ENCODE results near the gene DLG1. TPM values are rescaled to one million over a fixed set of nuclear protein-coding genes. Genes with fewer than 3 reads are reported as not detected.

Gene DLG1
- total RNA-seq, 1 donor from 2014 or later = 123 TPM

GRCh38 chr3:197014024-197014423 is 284.4 kb downstream of the DLG1 start:
- DNase-seq = no peak

GRCh38 chr3:197012540-197012883 is 285.9 kb downstream of the DLG1 start:
- no peak for DNase-seq

DNA sequence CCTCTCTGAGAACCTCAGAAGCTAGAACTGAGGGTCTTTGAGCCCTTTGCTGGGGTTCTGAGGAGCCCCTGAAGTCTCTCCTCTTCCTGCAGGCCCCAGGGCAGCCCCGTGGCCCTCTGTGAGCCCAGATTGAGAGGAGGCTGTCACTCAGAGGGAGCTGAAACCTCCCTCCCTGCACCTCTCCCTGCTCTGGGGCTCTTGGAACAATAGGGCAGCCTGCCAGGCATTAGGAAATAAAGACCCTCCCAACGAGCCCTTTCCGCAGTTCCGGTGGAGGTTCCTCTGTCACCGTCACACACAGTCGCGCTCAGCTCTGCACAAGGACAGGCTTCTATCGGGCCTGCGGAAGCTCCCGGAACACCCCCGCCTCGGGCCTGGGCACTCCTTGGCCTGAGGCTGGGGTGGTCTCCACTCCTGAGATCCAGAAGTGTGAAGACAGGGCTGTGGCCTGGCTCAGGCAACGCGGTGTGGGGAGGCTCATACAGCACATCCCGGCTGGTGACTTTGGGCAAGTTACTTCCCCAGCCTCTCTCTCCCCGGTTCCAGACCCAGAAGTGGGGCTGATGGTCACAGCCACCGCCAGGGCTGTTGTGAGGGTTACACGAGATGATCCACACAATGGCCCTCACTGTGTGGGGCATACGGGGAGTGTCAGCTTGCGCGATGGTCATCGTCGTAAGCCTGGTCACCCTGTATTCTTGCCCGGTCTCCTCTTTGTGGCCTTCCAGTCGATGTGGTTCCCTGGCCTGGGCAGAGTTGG is 286.5 kb downstream of the DLG1 start:
- no peak for DNase-seq

DNA sequence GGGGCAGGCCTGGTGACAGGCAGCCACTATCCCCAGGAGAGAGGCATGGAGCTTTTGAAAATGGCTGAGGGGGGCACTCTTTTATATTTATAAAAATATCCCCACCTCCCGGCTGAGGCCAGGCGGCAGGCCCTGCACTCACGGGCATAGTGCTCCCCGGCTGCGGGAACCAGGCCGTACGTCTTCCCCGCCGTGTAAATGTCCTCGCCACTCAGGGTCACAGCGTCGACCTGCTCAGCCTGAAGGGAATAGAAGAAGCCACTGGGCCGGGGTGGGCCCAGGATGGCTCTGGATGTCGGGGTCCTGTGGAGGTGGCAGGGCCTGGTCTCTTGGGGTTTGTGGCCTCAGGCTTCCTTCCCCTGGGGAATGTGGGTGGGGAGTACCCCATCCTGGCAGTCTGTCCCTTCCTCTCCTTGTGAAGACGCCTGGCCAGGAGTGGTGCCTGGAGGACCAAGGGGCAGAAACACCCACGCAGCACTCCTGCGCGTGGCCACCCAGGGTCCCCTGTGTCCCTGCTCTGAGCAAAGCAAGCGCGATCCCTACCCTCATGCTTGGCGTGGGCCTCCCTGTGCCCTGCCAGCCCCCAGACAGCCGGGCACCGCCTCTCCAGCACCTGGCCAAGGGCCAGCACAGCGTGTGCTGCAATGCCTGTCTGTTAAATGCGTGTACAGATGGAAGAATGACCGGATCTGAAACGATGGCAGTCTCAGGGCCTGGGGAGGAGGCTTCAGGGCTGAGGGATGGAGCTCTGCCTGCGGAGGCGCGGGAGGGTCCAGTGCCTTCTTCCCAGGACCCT is 287.7 kb downstream of the DLG1 start:
- DNase-seq = peak; percentile 68

DNA sequence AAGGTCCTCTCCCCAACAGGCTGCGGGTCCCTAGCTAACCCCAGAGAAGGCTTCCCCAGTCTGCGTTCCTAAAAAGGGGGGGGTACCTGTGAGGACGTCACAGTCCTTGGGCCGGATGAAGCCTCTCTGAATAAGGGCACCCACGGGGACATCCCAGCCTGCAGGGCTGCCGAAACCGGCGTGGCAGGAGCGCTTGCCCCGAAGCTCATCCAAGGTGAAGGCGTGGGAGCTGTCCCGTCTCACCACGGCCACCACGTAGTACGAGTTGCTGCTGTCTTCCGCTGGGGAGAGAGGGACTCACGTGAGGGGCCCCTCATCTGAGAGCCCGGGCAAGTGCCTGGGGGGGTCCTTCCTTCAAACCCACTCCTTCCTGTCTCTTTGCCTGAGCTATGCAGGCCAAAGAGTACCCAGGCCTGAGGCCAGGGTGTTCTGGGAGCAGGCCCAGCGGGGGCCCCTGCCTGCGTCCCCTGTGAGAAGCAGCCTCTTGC is 288.8 kb downstream of the DLG1 start:
- no peak for DNase-seq

DNA sequence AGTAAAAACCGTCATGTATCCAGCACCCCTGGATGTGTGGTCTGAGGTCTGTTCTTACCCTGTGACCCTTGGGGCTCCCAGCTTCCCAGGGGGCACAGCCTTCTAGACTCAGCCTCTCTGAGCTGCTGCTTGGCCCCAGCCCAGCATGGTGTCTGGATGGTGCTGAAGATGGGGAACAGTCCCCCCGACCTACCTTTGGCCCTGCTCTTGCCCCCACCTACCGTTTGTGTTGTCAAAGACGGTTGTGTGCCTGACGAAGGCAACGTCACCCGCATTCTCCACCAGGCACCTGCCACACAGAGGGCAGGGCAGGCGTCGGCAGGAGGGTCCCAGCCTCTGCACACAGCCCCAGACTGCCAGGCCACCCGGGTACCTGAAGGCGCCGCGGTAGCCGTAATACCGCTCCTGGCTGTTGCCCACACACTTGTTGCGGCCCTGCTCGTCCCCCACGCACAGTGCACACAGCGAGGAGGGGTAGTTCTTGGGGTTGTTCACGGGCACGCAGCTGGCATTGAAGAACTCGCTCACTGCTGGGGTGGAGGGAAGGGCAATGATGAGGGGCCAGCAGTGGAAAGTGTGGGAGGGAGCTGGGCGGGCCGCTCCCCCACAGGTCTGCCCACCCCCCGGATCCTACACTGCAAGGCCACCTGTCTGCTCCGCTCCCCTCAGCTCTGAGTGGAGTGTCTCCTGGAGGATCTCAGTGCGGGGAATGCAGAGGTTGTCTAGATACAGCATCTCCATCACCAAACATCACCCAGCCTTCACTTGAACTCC is 289.8 kb downstream of the DLG1 start:
- no peak for DNase-seq

DNA sequence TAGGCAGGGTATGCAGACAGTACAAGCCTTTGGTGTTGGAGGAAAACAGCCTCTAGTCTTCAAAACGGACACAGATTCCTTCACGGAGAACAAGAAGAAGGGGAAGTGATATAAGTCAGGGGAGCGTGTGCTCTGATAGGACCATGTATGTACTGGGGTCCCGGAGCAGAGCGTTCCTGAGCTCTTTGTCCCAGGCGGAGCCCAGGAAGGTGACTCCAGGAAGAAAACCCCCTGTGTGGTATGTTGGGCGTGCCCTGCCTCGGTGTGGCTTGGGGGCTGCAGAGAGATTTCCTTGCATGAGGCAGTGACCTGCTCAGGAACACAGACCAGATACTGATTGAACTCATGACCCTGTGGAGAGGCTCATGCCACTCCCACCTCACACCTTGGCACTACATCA is 290.5 kb downstream of the DLG1 start:
- no peak for DNase-seq

GRCh38 chr3:197007296-197007940 is 291.0 kb downstream of the DLG1 start:
- DNase-seq = no peak

DNA sequence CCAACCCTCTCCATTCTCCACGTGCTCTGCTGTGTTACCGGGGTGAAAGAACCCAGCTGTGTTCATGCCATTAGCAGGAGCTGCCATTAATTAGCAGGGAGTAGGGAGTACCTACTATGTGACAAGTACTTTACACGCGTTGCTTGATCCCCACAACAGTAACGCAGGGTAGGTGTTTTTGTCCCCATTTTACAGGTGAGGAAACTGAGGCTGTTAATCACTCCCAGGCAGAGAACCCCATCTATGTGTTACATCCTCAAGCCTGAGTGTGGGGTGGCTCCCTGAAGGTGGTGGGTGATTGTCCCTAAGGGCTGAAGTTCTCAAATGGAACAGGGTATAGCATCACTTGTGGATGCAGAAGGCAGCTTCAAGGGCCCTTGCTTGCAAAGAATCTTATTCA is 291.6 kb downstream of the DLG1 start:
- DNase-seq = no peak

DNA sequence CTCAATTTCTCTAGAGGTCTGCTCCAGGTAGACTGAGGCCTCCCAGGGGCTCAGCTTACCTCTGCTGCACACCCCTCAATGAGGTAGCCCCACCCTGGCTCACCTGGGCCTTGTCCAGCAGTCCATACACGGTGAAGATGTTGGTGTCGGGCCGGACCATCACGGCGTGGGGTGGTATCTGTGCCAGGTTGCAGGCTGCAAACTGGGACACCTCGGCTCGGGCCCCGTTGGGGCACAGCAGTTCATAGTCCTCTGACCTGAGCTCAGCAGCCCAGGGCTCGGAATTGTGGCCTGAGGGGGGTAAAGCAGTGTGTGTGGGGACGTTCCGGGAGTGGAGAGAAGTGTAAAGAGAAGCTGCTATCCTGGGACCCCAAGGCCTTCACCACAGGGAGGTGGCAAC is 292.0 kb downstream of the DLG1 start:
- no peak for DNase-seq

DNA sequence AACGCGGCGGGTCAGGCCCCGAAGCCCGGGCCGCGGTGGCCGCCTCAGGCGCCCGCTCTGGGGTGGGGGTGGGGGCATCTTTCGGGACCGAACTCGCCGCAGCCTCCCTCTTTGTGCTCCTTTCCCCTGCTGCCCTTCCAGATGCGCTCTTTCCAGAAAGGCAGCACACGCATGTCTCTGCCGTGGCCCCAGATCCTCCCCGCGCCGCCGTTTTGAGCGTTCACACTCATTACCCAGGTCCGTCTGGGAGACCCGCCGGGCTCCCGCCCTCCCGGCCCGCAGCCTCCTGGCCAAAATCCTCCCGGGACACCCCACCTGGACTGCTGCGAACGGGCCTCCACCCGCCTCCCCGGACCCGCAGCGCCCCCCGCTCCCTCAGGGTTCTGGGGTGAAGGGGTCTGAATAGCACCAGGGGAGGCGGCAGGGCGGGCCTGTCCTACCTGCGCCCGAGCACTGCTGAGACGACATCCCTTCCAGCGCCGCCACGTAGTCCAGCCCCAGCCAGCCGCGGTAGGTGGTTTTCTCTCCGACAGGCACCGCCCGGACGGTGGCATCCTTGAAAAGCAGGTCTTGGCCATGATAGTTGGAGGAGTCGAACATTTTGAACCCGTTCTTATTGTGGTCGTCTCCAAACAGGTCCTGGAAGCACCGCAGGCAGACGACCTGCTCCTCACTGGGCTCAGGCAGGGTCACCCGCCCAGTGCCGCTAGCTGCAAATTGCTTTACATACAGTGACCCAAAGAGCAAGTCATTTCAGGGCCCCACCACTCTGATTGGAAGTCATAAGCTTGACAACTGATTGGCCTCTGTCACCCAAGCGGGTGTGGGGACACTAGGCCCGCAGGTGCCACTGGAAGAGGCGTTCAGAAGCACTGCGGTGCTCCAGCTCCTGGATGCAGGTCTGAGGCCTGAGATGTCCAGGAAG is 294.7 kb downstream of the DLG1 start:
- DNase-seq = peak; percentile 44

- DNase-seq = peak; percentile 79
Measured at GRCh38 chr3:197002701-197003454, 295.5 kb downstream of the DLG1 start.

GRCh38 chr3:197001972-197002700 is 296.3 kb downstream of the DLG1 start:
- DNase-seq = peak; percentile 48

DNA sequence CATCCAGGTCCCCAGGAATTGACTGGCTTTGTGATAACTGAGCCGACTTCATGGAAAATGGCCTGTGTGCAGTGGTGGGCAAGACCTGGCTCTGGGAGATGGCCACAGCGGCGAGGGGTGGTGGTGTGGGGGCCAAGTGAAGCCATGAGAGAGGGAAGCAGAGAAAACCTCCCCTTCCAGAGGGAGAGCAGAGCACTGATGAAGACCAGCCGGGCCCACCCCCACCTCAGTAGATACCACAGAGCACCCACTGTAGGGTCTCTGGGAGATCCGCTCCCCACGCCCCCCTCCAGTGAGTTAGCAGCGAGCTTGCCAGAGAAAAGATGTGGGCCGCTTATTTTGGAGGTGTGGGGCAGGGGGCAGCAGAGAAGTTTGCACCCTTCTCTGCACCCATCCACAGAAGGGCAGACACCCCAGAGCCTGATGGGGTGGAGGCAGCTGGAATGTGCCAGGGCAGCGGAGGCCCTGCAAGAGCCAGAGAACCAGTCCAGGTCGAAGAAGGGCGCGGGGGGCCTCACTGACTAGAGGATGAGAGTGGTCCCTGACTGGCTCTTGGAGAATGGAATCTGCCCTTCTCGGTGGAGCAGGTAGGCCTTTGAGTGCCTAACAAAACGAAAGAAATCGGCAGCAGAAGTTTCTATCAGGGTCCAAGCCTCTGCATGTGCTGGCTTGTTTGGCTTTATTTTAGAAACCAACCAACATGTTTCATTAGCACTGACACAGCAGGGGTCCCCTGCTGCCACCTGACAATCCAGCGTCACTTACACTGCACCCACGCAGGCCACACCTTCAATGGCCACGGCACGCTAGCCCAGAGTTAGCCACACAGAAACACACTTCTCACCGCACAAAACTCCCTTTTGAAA is 297.1 kb downstream of the DLG1 start:
- DNase-seq = no peak

DNA sequence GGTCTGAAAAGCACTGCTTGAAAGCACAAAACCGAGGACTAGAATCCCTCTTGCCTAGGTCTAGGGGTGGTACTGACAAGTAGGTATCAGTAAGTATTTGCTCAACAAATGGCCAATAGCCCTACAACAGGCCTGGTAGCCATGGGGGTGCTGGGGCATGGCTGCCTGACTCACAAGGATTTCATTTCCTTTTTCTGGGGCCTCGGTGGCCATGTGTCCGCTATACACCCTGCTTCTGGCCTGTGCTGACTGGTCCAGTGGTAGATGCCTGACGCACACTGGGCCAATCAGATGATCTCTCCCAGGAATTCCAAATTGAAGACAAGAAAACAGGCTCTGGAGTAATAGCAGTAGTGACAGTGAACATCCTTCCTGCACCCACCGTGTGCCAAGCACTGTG is 298.2 kb downstream of the DLG1 start:
- no peak for DNase-seq

GRCh38 chr3:196998966-196999760 is 299.2 kb downstream of the DLG1 start:
- no peak for DNase-seq

DNA sequence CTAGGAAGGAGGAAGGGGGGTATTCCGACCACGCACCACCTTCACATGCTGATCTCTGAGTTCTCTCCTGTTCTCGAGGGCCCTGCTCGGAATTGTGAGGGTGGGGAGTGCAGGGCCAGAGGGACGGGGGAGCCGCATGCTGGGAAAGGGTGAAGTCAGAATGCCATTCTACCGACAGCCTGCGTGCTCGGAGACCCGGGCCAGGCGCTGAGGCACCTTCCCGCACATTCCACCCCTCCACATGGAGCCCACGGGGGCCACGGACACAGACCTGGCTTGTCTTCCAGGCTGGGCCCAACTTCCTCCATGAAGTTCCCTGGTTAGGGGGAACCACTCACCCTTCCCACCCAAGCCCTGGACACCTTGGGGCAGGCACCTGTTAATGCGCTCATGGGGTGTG is 301.1 kb downstream of the DLG1 start:
- DNase-seq = no peak
